Gastroesophageal sphincter (tissue), 4 donors: ENCODE measurements around the gene ANKS1A. TPM values are rescaled to one million over a fixed set of nuclear protein-coding genes. Genes with fewer than 3 reads are reported as not detected.

Experiments used
- ATAC-seq: fragments of 150-250 bp; one replicate; pipeline ENCODE4 v1.9.1; 2016; ENCODE audit warnings: mild to moderate bottlenecking, moderate library complexity
- H3K27ac ChIP-seq, 4 donors: fragments of 200-600 bp; sonication (generic) in 3 of 4; 1 replicate in 3 of 4; 2 replicates in 1 of 4; pipeline ENCODE4 v1.5.1; 2016 to 2019
- H3K27me3 ChIP-seq: fragments of 200-600 bp; sonication (generic); one replicate; pipeline ENCODE4 v1.5.1; 2019
- H3K36me3 ChIP-seq, 2 donors: fragments of 200-600 bp; sonication (generic); one replicate each; pipeline ENCODE4 v1.5.1; 2019; ENCODE audit warnings: control low read depth in 1 of 2
- H3K4me1 ChIP-seq, 3 donors: fragments of 200-600 bp; sonication (generic); 1 replicate in 2 of 3; 2 replicates in 1 of 3; pipeline ENCODE4 v1.5.1; 2016 to 2019; ENCODE audit warnings: control low read depth in 2 of 3
- H3K4me3 ChIP-seq, 2 donors: fragments of 200-600 bp; sonication (generic); one replicate each; pipeline ENCODE4 v1.5.1; 2019; ENCODE audit warnings: mild to moderate bottlenecking in 1 of 2, moderate library complexity in 1 of 2
- H3K9me3 ChIP-seq, 3 donors: fragments of 200-600 bp; sonication (generic); one replicate each; pipeline ENCODE4 v1.5.1; 2017 to 2019; ENCODE audit warnings: control low read depth in 2 of 3
- EP300 ChIP-seq: sonication (generic); formaldehyde crosslinking; IDR thresholded peaks from one replicate; pipeline ENCODE4 v1.6.1; 2017; ENCODE audit warnings: antibody characterized with exemption, mild to moderate bottlenecking
- POLR2A ChIP-seq, 2 donors: fragments of 450-650 bp; IDR thresholded peaks; one replicate each; pipeline ENCODE4 v1.6.1; 2017; ENCODE audit warnings: antibody characterized with exemption in 2 of 2, mild to moderate bottlenecking in 2 of 2, moderate library complexity in 1 of 2
- POLR2AphosphoS5 ChIP-seq: sonication (generic); formaldehyde crosslinking; IDR thresholded peaks from one replicate; pipeline ENCODE4 v1.6.1; 2017; ENCODE audit warnings: antibody characterized with exemption
- whole genome bisulfite sequencing, 2 donors: methylation state at CpG; one replicate each; pipeline ENCODE4 v1.1.5; 2018; ENCODE audit warnings: low coverage in 1 of 2; 5-methylcytosine and 5-hydroxymethylcytosine counted together
- total RNA-seq, 4 donors: library from RNA; depleted of rRNA; stranded (reverse); fragments of >200 nt; gene quantifications; one replicate each; pipeline ENCODE4 v1.1.0, GENCODE V29; 2016
- TF ChIP-seq, protein P1 (sequence below), 4 experiments: fragments of 200-600 bp in 2 of 4; fragments of 450-650 bp in 2 of 4; sonication (generic) in 1 of 4; IDR thresholded peaks; one replicate each; pipeline ENCODE4 v1.5.1; 2017 to 2019; ENCODE audit warnings: antibody characterized with exemption in 4 of 4, mild to moderate bottlenecking in 2 of 4, moderate library complexity in 2 of 4

The ANKS1A gene
- total RNA-seq, 4 donors from 2014 or later = 52.0 to 135 (median 88.4) TPM

DNA sequence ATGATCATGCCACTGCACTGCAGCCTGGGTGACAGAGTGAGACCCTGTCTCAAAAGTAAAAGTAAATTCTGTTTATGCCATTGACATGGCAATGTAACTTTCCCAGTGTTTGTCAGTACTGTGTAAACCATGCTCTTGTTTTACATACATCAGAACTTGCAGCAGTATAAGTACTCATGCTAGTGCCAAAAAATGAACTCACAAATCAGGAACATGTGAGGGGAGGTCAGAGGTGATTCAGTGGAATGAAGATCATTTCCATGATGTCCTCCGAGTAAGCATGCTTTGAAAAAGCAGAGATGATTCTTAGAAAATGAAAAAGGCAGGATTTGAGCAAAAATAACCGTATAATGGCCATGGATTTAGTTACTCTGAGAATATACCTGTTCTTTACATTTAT lies 81.9 kb downstream of the ANKS1A start:
- H3K4me1 ChIP-seq = no peaks in the 10 kb centered on the region
- TF ChIP-seq POLR2AphosphoS5 = no peak
- TF ChIP-seq EP300 = no peak
- H3K9me3 ChIP-seq = no peaks in the 10 kb centered on the region
- H3K27ac ChIP-seq = no peak overlapping the region
- no peak for ATAC-seq
- no peak overlapping the region for H3K4me3 ChIP-seq
- H3K36me3 ChIP-seq = peaks cover 0 to 26% of the 10 kb centered on the region in 2 donors
- H3K27me3 ChIP-seq = no peaks in the 10 kb centered on the region
- WGBS, 2 donors = 80 to 83% methylated on average over 2 of the region's 2 CpGs

DNA sequence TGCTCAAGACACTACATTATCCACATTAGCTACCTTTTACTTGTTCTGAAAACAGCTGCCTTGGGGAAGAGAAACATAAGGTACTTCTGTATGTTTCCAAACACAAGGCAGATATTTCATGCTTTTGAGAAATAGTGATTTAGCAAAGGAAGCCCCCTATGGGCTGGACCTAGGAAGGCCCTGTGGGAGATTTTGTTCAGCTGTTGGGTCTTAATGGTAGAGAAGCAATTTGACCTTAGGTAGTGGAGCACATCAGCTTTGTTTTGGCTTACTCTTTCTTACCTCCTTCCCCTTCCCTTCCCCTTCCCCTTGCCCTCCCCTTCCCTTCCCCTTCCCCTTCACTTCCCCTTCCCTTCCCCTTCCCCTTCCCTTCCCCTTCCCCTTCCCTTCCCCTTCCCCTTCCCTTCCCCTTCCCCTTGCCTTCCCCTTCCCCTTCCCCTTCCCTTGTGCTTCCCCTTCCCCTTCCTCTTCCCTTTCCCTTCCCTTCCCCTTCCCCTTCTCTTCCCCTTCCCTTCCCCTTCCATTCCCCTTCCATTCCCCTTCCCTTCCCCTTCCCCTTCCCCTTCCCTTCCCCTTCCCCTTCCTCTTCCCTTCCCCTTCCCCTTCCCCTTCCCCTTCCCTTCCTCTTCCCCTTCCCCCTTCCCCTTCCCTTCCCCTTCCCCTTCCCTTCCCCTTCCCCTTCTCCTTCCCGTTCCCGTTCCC lies 84.6 kb downstream of the ANKS1A start:
- peaks cover 0 to 32% of the 10 kb centered on the region in 2 donors for H3K36me3 ChIP-seq
- no peak overlapping the region for H3K27ac ChIP-seq
- no peaks in the 10 kb centered on the region for H3K27me3 ChIP-seq
- H3K4me1 ChIP-seq = no peaks in the 10 kb centered on the region
- H3K4me3 ChIP-seq = no peak overlapping the region
- no CpG with 5 or more reads among the region's 2 CpGs for WGBS, 2 donors
- no peak for ATAC-seq
- H3K9me3 ChIP-seq = no peaks in the 10 kb centered on the region
- TF ChIP-seq EP300 (no peak), POLR2A (IDR thresholded peaks at IDR 0.05) (no peak), POLR2AphosphoS5 (no peak)
- TF ChIP-seq, protein P1, sequence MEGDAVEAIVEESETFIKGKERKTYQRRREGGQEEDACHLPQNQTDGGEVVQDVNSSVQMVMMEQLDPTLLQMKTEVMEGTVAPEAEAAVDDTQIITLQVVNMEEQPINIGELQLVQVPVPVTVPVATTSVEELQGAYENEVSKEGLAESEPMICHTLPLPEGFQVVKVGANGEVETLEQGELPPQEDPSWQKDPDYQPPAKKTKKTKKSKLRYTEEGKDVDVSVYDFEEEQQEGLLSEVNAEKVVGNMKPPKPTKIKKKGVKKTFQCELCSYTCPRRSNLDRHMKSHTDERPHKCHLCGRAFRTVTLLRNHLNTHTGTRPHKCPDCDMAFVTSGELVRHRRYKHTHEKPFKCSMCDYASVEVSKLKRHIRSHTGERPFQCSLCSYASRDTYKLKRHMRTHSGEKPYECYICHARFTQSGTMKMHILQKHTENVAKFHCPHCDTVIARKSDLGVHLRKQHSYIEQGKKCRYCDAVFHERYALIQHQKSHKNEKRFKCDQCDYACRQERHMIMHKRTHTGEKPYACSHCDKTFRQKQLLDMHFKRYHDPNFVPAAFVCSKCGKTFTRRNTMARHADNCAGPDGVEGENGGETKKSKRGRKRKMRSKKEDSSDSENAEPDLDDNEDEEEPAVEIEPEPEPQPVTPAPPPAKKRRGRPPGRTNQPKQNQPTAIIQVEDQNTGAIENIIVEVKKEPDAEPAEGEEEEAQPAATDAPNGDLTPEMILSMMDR (IDR thresholded peaks at IDR 0.05) = no peak

DNA sequence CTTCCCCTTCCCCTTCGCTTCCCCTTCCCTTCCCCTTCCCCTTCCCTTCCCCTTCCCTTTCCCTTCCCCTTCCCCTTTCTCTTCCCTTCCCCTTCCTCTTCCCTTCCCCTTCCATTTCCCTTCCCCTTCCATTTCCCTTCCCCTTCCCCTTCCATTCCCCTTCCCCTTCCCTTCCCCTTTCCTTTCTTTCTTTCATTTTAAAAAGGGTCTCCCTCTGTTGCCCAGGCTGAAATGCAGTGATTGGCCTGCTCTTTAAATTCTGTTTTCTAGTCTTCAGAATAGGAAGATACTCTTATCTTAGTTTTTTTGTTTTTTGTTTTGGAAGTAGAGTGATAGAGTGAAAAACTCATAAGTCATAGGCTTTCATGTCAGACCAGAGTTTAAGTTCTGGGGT lies 85.2 kb downstream of the ANKS1A start:
- peaks cover 0 to 30% of the 10 kb centered on the region in 2 donors for H3K36me3 ChIP-seq
- no peaks in the 10 kb centered on the region for H3K27me3 ChIP-seq
- no peak overlapping the region for H3K27ac ChIP-seq
- no peaks in the 10 kb centered on the region for H3K4me1 ChIP-seq
- no peaks in the 10 kb centered on the region for H3K9me3 ChIP-seq
- H3K4me3 ChIP-seq = no peak overlapping the region
- no peak for ATAC-seq
- no peak for TF ChIP-seq POLR2A (IDR thresholded peaks at IDR 0.05)
- no peak for TF ChIP-seq POLR2AphosphoS5
- no peak for TF ChIP-seq EP300
- TF ChIP-seq, protein P1 (IDR thresholded peaks at IDR 0.05) = no peak
- no CpG with 5 or more reads among the region's 1 CpG for WGBS, 2 donors

DNA sequence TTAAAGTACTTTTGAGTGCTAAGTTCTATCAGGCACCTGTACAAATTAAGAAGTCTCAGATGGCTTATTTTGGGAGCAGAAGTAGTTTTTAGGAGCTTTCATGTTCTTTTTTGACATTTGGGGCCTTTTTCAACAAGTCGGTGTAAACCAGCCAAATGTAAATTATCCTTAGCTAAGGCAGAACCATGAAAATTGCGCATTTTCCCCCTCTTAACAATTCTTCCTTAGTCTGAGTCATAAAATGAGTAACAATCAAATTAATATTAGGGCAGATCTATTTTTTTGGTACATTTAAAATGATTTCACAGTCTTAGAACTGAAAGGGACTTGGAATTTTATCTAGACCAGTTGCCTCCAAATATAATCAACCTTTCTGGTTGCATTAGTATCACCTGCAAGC lies 87.2 kb downstream of the ANKS1A start:
- peaks cover 0 to 11% of the 10 kb centered on the region in 2 donors for H3K36me3 ChIP-seq
- no peaks in the 10 kb centered on the region for H3K9me3 ChIP-seq
- no peak overlapping the region for H3K4me3 ChIP-seq
- TF ChIP-seq EP300 (no peak), POLR2AphosphoS5 (no peak), POLR2A (IDR thresholded peaks at IDR 0.05) (no peak)
- TF ChIP-seq, protein P1 (IDR thresholded peaks at IDR 0.05) = no peak
- no peak overlapping the region for H3K27ac ChIP-seq
- no peaks in the 10 kb centered on the region for H3K27me3 ChIP-seq
- 100% methylated on average over 2 of the region's 2 CpGs for WGBS, 2 donors
- ATAC-seq = no peak
- H3K4me1 ChIP-seq = no peaks in the 10 kb centered on the region

DNA sequence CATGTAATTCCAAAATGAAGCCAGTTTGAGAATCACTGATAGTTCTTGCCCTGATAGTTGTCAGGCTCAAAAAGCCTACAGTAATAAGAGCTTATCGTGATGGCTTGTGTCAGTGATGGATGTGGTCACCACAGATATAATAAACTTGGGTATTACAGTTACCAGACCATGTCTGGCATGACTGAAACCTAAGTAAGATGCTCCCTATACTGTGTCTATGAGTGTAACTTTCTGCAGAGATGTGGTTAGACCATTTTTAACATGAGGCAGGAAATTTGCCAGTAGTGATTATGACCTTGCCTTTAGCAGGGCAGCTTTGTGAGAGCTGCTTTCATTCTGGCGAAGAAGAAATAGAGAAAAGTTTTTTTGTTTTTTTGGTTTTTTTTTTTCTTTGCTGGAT lies 90.2 kb downstream of the ANKS1A start:
- TF ChIP-seq POLR2A (IDR thresholded peaks at IDR 0.05) (no peak), POLR2AphosphoS5 (no peak), EP300 (no peak)
- TF ChIP-seq, protein P1 (IDR thresholded peaks at IDR 0.05) = no peak
- Histone ChIP-seq H3K27ac (no peak overlapping the region), H3K36me3 (peaks cover 0 to 37% of the 10 kb centered on the region in 2 donors), H3K4me1 (no peaks in the 10 kb centered on the region), H3K27me3 (no peaks in the 10 kb centered on the region), H3K9me3 (no peaks in the 10 kb centered on the region), H3K4me3 (no peak overlapping the region)
- 60 to 61% methylated on average over 1 to 2 of the region's 2 CpGs for WGBS, 2 donors
- ATAC-seq = no peak
